H1 (cell line): Measurements from ENCODE around the gene MCC. TPM values are rescaled to one million over a fixed set of nuclear protein-coding genes. Genes with fewer than 3 reads are reported as not detected.

Experiments used
- CTCF ChIA-PET: fragments of 300-600 bp; sonication (Branson Sonifier 250); formaldehyde crosslinking; loops from one replicate; lab custom pipeline; 2021; ENCODE audit not compliant: partially characterized antibody; lab: Charles Lee
- POLR2A ChIA-PET: fragments of 300-600 bp; sonication (Branson Sonifier 250); formaldehyde crosslinking; loops from one replicate; lab custom pipeline; 2021; ENCODE audit warnings: inconsistent platforms; ENCODE audit not compliant: partially characterized antibody; lab: Charles Lee
- DNase-seq, 2 experiments: peaks; one replicate each; pipeline versions ENCODE4 v3.0.0 to v3.0.0-alpha.2; 2010 to 2022; ENCODE audit warnings: low spot score in 2 of 2, low read depth in 1 of 2, mixed read lengths in 1 of 2
- FAIRE-seq: peaks from 2 replicates; lab custom pipeline; 2011; peaks lifted over from hg19 to GRCh38; lab: Jason Lieb, UNC
- H2AFZ ChIP-seq: 2 replicates; pipeline ENCODE4 v1.8.1; 2012; ENCODE audit warnings: low read length, inconsistent platforms
- H2AK5ac ChIP-seq: 2 replicates; pipeline ENCODE4 v1.6.1; 2013; ENCODE audit warnings: low read depth, low read length
- H2BK120ac ChIP-seq: replicated peaks from 2 replicates; pipeline ENCODE3; 2013; ENCODE audit warnings: low read depth, low read length, inconsistent platforms
- H2BK12ac ChIP-seq: 2 replicates; pipeline ENCODE4 v1.6.1; 2013; ENCODE audit warnings: low read depth, low read length
- H2BK15ac ChIP-seq: 2 replicates; pipeline ENCODE4 v1.6.1; 2013; ENCODE audit warnings: low read length
- H2BK20ac ChIP-seq: 2 replicates; pipeline ENCODE4 v1.6.1; 2013; ENCODE audit warnings: low read length
- H2BK5ac ChIP-seq: 2 replicates; pipeline ENCODE4 v1.6.1; 2013; ENCODE audit warnings: low read depth, low read length
- H3K14ac ChIP-seq: 2 replicates; pipeline ENCODE4 v1.6.1; 2013; ENCODE audit warnings: inconsistent platforms; ENCODE audit not compliant: insufficient read length
- H3K18ac ChIP-seq: 2 replicates; pipeline ENCODE4 v1.6.1; 2013; ENCODE audit warnings: low read length; ENCODE audit errors: extremely low read depth
- H3K23ac ChIP-seq: 2 replicates; pipeline ENCODE4 v1.6.1; 2013; ENCODE audit warnings: inconsistent platforms; ENCODE audit not compliant: insufficient read length
- H3K23me2 ChIP-seq: 2 replicates; pipeline ENCODE4 v1.6.1; 2013; ENCODE audit warnings: low read depth, low read length
- H3K27ac ChIP-seq: 2 replicates; pipeline ENCODE4 v1.6.1; 2011; ENCODE audit warnings: low read depth, low read length, inconsistent platforms
- H3K27me3 ChIP-seq, 4 experiments: replicated peaks in 1 of 4; 1 replicate in 1 of 4; 2 replicates in 3 of 4; pipeline versions ENCODE4 v1.6.1 to v1.8.1; 2011 to 2013; ENCODE audit warnings: low read length in 3 of 4, mild to moderate bottlenecking in 3 of 4, inconsistent platforms in 2 of 4, mixed read lengths in 2 of 4, moderate library complexity in 1 of 4; ENCODE audit not compliant: control insufficient read depth in 3 of 4, insufficient read depth in 3 of 4; ENCODE audit errors: extremely low read depth in 1 of 4
- H3K36me3 ChIP-seq, 4 experiments: 2 replicates each; pipeline versions ENCODE4 v1.6.1 to v1.8.1; 2011 to 2013; ENCODE audit warnings: mild to moderate bottlenecking in 4 of 4, low read length in 3 of 4, moderate library complexity in 2 of 4, control low read depth in 1 of 4, inconsistent platforms in 1 of 4; ENCODE audit not compliant: insufficient read depth in 4 of 4, control insufficient read depth in 2 of 4
- H3K4ac ChIP-seq: replicated peaks from 2 replicates; pipeline ENCODE3; 2013; ENCODE audit warnings: low read length, low read depth, mixed read lengths, inconsistent platforms; ENCODE audit not compliant: insufficient read length
- H3K4me1 ChIP-seq, 4 experiments: replicated peaks in 1 of 4; 1 replicate in 1 of 4; 2 replicates in 3 of 4; pipeline versions ENCODE4 v1.6.1 to v1.8.1; 2011 to 2013; ENCODE audit warnings: low read length in 3 of 4, inconsistent platforms in 2 of 4, mixed read lengths in 1 of 4; ENCODE audit not compliant: insufficient read depth in 4 of 4, control insufficient read depth in 3 of 4
- H3K4me2 ChIP-seq, 2 experiments: 2 replicates each; pipeline versions ENCODE4 v1.6.1 to v1.8.1; 2011 to 2013; ENCODE audit warnings: low read depth in 2 of 2, low read length in 2 of 2, control low read depth in 1 of 2, inconsistent platforms in 1 of 2, mild to moderate bottlenecking in 1 of 2; ENCODE audit not compliant: insufficient read depth in 1 of 2
- H3K4me3 ChIP-seq, 4 experiments: fragments of 200-600, 300-600 bp in 1 of 4; sonication (generic), shearing (Covaris generic), sonication (Bioruptor Twin) in 1 of 4; 2 replicates each; pipeline versions ENCODE4 v1.5.1 to v1.8.1; 2011 to 2016; ENCODE audit warnings: low read length in 4 of 4, low read depth in 3 of 4, control low read depth in 2 of 4, inconsistent platforms in 2 of 4, mild to moderate bottlenecking in 2 of 4, mixed read lengths in 1 of 4, moderate library complexity in 1 of 4; ENCODE audit not compliant: insufficient read depth in 2 of 4; ENCODE audit errors: extremely low read depth in 1 of 4
- H3K56ac ChIP-seq: replicated peaks from 2 replicates; pipeline ENCODE3; 2013; ENCODE audit warnings: low read depth, mild to moderate bottlenecking, mixed read lengths, low read length, inconsistent platforms; ENCODE audit not compliant: insufficient read length
- H3K79me1 ChIP-seq: 2 replicates; pipeline ENCODE4 v1.6.1; 2013; ENCODE audit warnings: low read depth, low read length, control low read depth
- H3K79me2 ChIP-seq, 2 experiments: 2 replicates each; pipeline versions ENCODE4 v1.6.1 to v1.8.1; 2012 to 2013; ENCODE audit warnings: low read length in 2 of 2, mild to moderate bottlenecking in 2 of 2, inconsistent platforms in 1 of 2; ENCODE audit not compliant: insufficient read depth in 2 of 2, control insufficient read depth in 1 of 2
- H3K9ac ChIP-seq, 4 experiments: replicated peaks in 1 of 4; 1 replicate in 1 of 4; 2 replicates in 3 of 4; pipeline versions ENCODE4 v1.6.1 to v1.8.1; 2011 to 2013; ENCODE audit warnings: low read depth in 3 of 4, low read length in 3 of 4, control low read depth in 2 of 4, mild to moderate bottlenecking in 2 of 4, moderate library complexity in 2 of 4, inconsistent platforms in 1 of 4; ENCODE audit errors: extremely low read depth in 1 of 4
- H3K9me3 ChIP-seq, 2 experiments: 2 replicates each; pipeline versions ENCODE4 v1.6.1 to v1.8.1; 2012 to 2013; ENCODE audit warnings: mild to moderate bottlenecking in 2 of 2, moderate library complexity in 2 of 2, control low read depth in 1 of 2, inconsistent platforms in 1 of 2, low read depth in 1 of 2, low read length in 1 of 2, mixed read lengths in 1 of 2; ENCODE audit not compliant: insufficient read depth in 2 of 2
- H4K20me1 ChIP-seq, 2 experiments: replicated peaks in 1 of 2; 2 replicates each; pipeline versions ENCODE3 to v1.8.1; 2011 to 2013; ENCODE audit warnings: inconsistent platforms in 2 of 2, low read length in 2 of 2, mild to moderate bottlenecking in 1 of 2; ENCODE audit not compliant: insufficient read depth in 2 of 2, control insufficient read depth in 1 of 2
- H4K5ac ChIP-seq: 2 replicates; pipeline ENCODE4 v1.6.1; 2013; ENCODE audit warnings: low read length, low read depth, mixed read lengths, inconsistent platforms; ENCODE audit not compliant: insufficient read length
- H4K8ac ChIP-seq: 2 replicates; pipeline ENCODE4 v1.8.0; 2013; ENCODE audit warnings: mild to moderate bottlenecking, moderate library complexity, low read length, inconsistent platforms; ENCODE audit not compliant: insufficient read depth; ENCODE audit errors: extremely low read depth
- H4K91ac ChIP-seq: replicated peaks from 2 replicates; pipeline ENCODE3; 2013; ENCODE audit warnings: low read length, mixed read lengths, inconsistent platforms; ENCODE audit not compliant: insufficient read length
- CBX8 ChIP-seq: fragments of 300-800, 300-1000 bp; sonication (generic); IDR thresholded peaks from 2 replicates; pipeline ENCODE4 v1.7.1; 2016; ENCODE audit warnings: low read depth, low read length, borderline replicate concordance
- EZH2 ChIP-seq: fragments of 200-600 bp; sonication (generic); IDR thresholded peaks from 2 replicates; pipeline ENCODE4 v1.7.1; 2012; ENCODE audit warnings: low read depth, mild to moderate bottlenecking, moderate library complexity, low read length, inconsistent platforms; ENCODE audit not compliant: severe bottlenecking
- JUN ChIP-seq: IDR thresholded peaks from 2 replicates; pipeline ENCODE4 v1.6.1; 2011; ENCODE audit warnings: low read depth, mild to moderate bottlenecking, improper control_type of control experiment, low read length
- WGBS, 2 experiments: shearing (Covaris generic) in 1 of 2; methylation state at CpG; one replicate each; pipeline versions ENCODE4 v1.1.6 to v1.1.7; 2013 to 2015; ENCODE audit warnings: low lambda C conversion rate in 2 of 2, mixed read lengths in 2 of 2, inconsistent platforms in 1 of 2, low coverage in 1 of 2, missing lambda C conversion rate in 1 of 2; ENCODE audit not compliant: insufficient replicate concordance in 2 of 2, insufficient coverage in 1 of 2, insufficient read length in 1 of 2; ENCODE audit errors: extremely low coverage in 1 of 2, missing lambda C conversion rate in 1 of 2; 5-methylcytosine and 5-hydroxymethylcytosine counted together
- polyA plus RNA-seq, 7 experiments: library from polyadenylated mRNA; depleted of rRNA in 3 of 7; stranded (reverse) in 5 of 7; unstranded in 2 of 7; fragments of >200 nt in 5 of 7; fragments of 200-250 nt in 2 of 7; gene quantifications; 1 replicate in 5 of 7; 2 replicates in 1 of 7; 4 replicates in 1 of 7; pipeline versions ENCODE4 v1.2.1 to v1.2.3, GENCODE V29; 2011 to 2013; ENCODE audit warnings: missing spikeins in 2 of 7, mixed read lengths in 2 of 7
- total RNA-seq: library from RNA; stranded (reverse); fragmentation: NEBNext Ultra II Directional; extraction: Animal tissue kit (Norgen Biotek cat#: 25700); gene quantifications from 2 replicates; pipeline ENCODE4 v1.2.1, GENCODE V29; 2021
- TF ChIP-seq, protein P1 (sequence below): IDR thresholded peaks from 2 replicates; pipeline ENCODE4 v1.6.1; 2012; ENCODE audit warnings: inconsistent platforms

Gene MCC
- total and polyA plus RNA-seq, 2 of the 8 experiments (the other 6 are each of a cell fraction or from before 2014, with no cell fraction given): 2.6 to 18.3 TPM

DNA sequence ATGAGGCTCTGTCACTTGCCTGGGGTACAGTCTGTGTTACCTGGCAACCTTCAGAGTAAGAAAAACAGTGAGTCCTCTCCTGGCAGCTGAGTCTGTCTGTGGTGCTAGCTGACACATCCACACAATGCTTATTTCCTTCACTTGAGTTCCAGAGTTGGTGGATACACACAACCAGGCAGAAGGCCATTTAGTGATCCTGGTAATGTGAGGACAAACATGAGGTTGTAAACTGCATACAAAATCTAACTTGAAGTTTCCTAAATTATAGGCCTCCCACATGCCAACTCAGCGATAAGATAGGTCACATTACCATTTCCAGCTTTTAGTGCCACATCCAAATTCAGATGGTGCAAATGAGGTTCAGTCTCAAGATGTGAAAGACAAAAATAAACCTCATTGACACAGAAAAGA lies 386.1 kb downstream of the MCC start:
- H3K18ac ChIP-seq: no peak overlapping the region
- no peak overlapping the region for H3K23ac ChIP-seq
- no peak overlapping the region for H3K4me3 ChIP-seq
- WGBS, 2 experiments: 94% methylated on average over 1 of the region's 1 CpG; no CpG with 5 or more reads in 1 of the 2 experiments
- H2AK5ac ChIP-seq: no peak overlapping the region
- H3K79me1 ChIP-seq: no peaks in the 10 kb centered on the region
- CTCF ChIA-PET: interaction anchor here (0.6 to 0.7 kb wide), 2 partner anchors 10 to 134 kb away, joined by 3 read pairs; no protein-coding TSS in a partner anchor
- no peak overlapping the region for H4K8ac ChIP-seq
- no peak overlapping the region for H3K9ac ChIP-seq
- no peak overlapping the region for H3K4me2 ChIP-seq
- no peaks in the 10 kb centered on the region; a peak in 1 of 4 replicates for H3K79me2 ChIP-seq
- no peaks in the 10 kb centered on the region for H3K27me3 ChIP-seq
- no peak for DNase-seq
- peaks cover 0 to 2% (median 0%) of the 10 kb centered on the region in 4 experiments; a peak in 1 of 8 replicates for H3K36me3 ChIP-seq
- H3K14ac ChIP-seq: no peak overlapping the region
- no peak overlapping the region for H3K56ac ChIP-seq
- no peak overlapping the region for H2BK12ac ChIP-seq
- no peak overlapping the region for H3K27ac ChIP-seq
- no peak overlapping the region for H2BK15ac ChIP-seq
- no peaks in the 10 kb centered on the region for H4K20me1 ChIP-seq
- POLR2A ChIA-PET: no interaction called here
- no peak overlapping the region for H4K91ac ChIP-seq
- H4K5ac ChIP-seq: no peak overlapping the region
- no peaks in the 10 kb centered on the region for H3K9me3 ChIP-seq
- no peak overlapping the region for H2BK5ac ChIP-seq
- H3K4me1 ChIP-seq: peaks cover 0 to 2% (median 0%) of the 10 kb centered on the region in 4 experiments; a peak in 1 of 7 replicates
- no peak overlapping the region for H2AFZ ChIP-seq
- H3K23me2 ChIP-seq: no peaks in the 10 kb centered on the region; the same call in 1 of the 2 replicates
- H2BK120ac ChIP-seq: no peak overlapping the region
- no peak for FAIRE-seq
- no peak overlapping the region for H2BK20ac ChIP-seq
- no peak overlapping the region for H3K4ac ChIP-seq
- no peak for TF ChIP-seq EZH2
- no peak for TF ChIP-seq JUN
- no peak for TF ChIP-seq CBX8
- TF ChIP-seq, protein P1, sequence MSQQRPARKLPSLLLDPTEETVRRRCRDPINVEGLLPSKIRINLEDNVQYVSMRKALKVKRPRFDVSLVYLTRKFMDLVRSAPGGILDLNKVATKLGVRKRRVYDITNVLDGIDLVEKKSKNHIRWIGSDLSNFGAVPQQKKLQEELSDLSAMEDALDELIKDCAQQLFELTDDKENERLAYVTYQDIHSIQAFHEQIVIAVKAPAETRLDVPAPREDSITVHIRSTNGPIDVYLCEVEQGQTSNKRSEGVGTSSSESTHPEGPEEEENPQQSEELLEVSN: no peak
